ENCODE results near the gene ATF7IP.

GRCh38 chr12:14367040-14367661 lies 1.7 kb downstream of the ATF7IP start:
- no peak for TF ChIP-seq TAF1 (IDR thresholded peaks at IDR 0.05; ENCODE audit: borderline replicate concordance, insufficient read depth, low read length)
- TF ChIP-seq POLR2AphosphoS5 (IDR thresholded peaks at IDR 0.05; ENCODE audit: low read depth, low read length): no peak
